KMS-11 (cell line): ENCODE results near the gene GANAB.
A peak's percentile ranks its signal among the peaks of the same experiment; 100 is the strongest.
"Not testable (repeated sequence)": the region's sequence is repeated elsewhere in the genome, so short reads cannot be mapped to it uniquely, and the experiment has no call there.

Source experiments
- H2AFZ ChIP-seq: fragments of 200-600 bp; sonication (generic); 2 replicates; pipeline ENCODE4 v1.6.1; 2016; ENCODE audit warnings: antibody characterized with exemption, mixed run types, low read depth
- H3K27ac ChIP-seq: fragments of 200-600 bp; sonication (generic); 2 replicates; pipeline ENCODE4 v1.6.1; 2016; ENCODE audit warnings: mild to moderate bottlenecking, mixed run types
- H3K27me3 ChIP-seq: fragments of 200-600 bp; sonication (generic); 2 replicates; pipeline ENCODE4 v1.6.1; 2017; ENCODE audit warnings: mild to moderate bottlenecking, low read depth, mixed run types, moderate library complexity; ENCODE audit not compliant: insufficient read depth
- H3K36me3 ChIP-seq: fragments of 200-600 bp; sonication (generic); 2 replicates; pipeline ENCODE4 v1.6.1; 2017; ENCODE audit warnings: mild to moderate bottlenecking, mixed run types; ENCODE audit not compliant: insufficient read depth
- H3K4me1 ChIP-seq: fragments of 200-600 bp; sonication (generic); 2 replicates; pipeline ENCODE4 v1.6.1; 2016; ENCODE audit warnings: mild to moderate bottlenecking, low read depth, mixed run types; ENCODE audit not compliant: poor library complexity, severe bottlenecking
- H3K4me2 ChIP-seq: fragments of 200-600 bp; sonication (generic); 2 replicates; pipeline ENCODE4 v1.7.0; 2016; ENCODE audit warnings: mild to moderate bottlenecking, mixed run types
- H3K4me3 ChIP-seq: fragments of 200-600 bp; sonication (generic); IDR thresholded peaks from 2 replicates; pipeline ENCODE4 v1.6.1; 2017; ENCODE audit warnings: low read depth, low read length, mixed read lengths; ENCODE audit not compliant: insufficient read depth
- H3K79me2 ChIP-seq: fragments of 200-600 bp; sonication (generic); 2 replicates; pipeline ENCODE4 v1.6.1; 2016; ENCODE audit warnings: low read depth, mixed run types; ENCODE audit not compliant: insufficient read depth
- H3K9ac ChIP-seq: fragments of 200-600 bp; sonication (generic); 2 replicates; pipeline ENCODE4 v1.6.1; 2016; ENCODE audit warnings: mild to moderate bottlenecking, mixed run types
- H4K20me1 ChIP-seq: fragments of 200-600 bp; sonication (generic); 2 replicates; pipeline ENCODE4 v1.6.1; 2016; ENCODE audit warnings: mild to moderate bottlenecking, mixed run types; ENCODE audit not compliant: insufficient read depth
- TF ChIP-seq, protein P1 (sequence below): fragments of 200-600 bp; sonication (generic); conservative IDR thresholded peaks from 2 replicates; pipeline ENCODE4 v1.6.1; 2017; ENCODE audit warnings: low read depth, mild to moderate bottlenecking, antibody characterized with exemption, low read length, moderate library complexity, mixed read lengths

Gene GANAB

DNA sequence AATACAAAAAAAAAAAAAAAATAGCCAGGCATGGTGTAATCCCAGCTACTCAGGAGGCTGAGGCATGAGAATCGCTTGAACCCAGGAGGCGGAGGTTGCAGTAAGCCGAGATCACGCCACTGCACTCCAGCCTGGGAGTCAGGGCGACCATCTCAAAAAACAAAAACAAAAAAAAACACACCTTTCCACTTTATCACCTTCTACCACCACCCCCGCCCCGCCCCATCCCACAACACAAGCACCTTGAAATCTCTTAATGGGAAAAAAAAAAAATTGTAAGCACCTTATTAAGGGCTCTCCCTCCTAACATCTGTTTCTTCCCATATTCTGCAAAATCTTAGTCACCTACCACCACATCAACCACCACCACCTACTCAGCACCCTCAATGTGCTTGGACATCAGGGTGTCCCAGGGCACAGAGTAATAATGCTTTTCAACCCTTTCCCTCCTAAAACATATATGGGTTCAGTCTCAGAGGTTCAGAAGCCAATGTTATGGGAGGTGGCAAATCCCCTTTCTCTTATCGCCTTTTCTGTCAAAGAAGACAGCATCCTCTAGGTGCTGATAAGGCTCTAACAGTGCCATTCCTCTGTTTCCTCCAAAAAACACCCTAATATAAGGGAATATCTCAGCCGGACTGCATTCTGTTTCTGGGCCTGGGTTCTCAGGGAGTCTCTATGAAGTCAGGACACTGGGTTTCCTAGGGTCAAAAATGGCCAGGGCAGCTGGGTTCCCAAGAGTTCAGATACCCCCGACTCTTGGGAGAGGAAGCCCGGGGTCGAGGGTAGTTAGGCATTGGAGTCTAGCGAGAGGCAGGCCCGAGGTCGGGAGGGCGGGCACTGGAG, 6.0 kb upstream of the GANAB start:
- Histone ChIP-seq H3K27ac (peak overlapping the region; percentile 78), H3K4me1 (peaks cover 22% of the 10 kb centered on the region), H3K36me3 (no peaks in the 10 kb centered on the region), H4K20me1 (no peaks in the 10 kb centered on the region), H3K4me3 (peak overlapping the region; percentile 32), H3K9ac (peak overlapping the region; percentile 72), H3K4me2 (peak overlapping the region; percentile 71), H3K27me3 (no peaks in the 10 kb centered on the region), H3K79me2 (peaks cover 29% of the 10 kb centered on the region; the same call in 1 of the 2 replicates), H2AFZ (peak overlapping the region; percentile 72; the same call in 1 of the 2 replicates)
- TF ChIP-seq, protein P1, sequence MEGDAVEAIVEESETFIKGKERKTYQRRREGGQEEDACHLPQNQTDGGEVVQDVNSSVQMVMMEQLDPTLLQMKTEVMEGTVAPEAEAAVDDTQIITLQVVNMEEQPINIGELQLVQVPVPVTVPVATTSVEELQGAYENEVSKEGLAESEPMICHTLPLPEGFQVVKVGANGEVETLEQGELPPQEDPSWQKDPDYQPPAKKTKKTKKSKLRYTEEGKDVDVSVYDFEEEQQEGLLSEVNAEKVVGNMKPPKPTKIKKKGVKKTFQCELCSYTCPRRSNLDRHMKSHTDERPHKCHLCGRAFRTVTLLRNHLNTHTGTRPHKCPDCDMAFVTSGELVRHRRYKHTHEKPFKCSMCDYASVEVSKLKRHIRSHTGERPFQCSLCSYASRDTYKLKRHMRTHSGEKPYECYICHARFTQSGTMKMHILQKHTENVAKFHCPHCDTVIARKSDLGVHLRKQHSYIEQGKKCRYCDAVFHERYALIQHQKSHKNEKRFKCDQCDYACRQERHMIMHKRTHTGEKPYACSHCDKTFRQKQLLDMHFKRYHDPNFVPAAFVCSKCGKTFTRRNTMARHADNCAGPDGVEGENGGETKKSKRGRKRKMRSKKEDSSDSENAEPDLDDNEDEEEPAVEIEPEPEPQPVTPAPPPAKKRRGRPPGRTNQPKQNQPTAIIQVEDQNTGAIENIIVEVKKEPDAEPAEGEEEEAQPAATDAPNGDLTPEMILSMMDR: no peak

- not testable (repeated sequence) for H3K4me3 ChIP-seq, H3K9ac ChIP-seq, H3K36me3 ChIP-seq, H3K4me2 ChIP-seq, H3K27ac ChIP-seq, H2AFZ ChIP-seq, H4K20me1 ChIP-seq, H3K27me3 ChIP-seq
- Histone ChIP-seq H3K79me2 (peaks cover 40% of the 10 kb centered on the region), H3K4me1 (peaks cover 33% of the 10 kb centered on the region)
Measured at GRCh38 chr11:62650283-62650682, 3.9 kb upstream of the GANAB start.

DNA sequence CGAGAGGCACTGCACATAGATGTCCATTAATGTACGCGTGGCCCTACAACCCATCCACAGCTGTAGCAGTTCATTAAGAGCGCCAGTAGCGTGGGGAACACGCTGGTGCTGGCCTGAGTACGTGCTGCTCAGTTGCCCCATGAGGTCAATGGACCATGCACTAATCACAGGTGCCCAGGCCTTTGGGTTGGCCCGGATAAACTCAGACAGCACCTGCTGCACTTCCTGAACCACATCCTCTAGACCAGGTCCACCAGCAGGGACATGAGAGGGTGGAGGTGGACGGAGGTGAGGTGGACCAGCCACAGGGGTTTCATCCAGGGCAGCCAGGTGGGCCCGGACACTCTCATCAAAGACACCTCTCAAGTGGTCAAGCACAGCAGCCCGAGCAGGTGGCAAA, 3.1 kb upstream of the GANAB start:
- Histone ChIP-seq H3K27me3 (no peaks in the 10 kb centered on the region), H3K36me3 (no peaks in the 10 kb centered on the region), H3K4me2 (no peak overlapping the region), H2AFZ (no peak overlapping the region), H3K27ac (no peak overlapping the region), H4K20me1 (no peaks in the 10 kb centered on the region), H3K4me1 (peaks cover 40% of the 10 kb centered on the region), H3K9ac (no peak overlapping the region), H3K79me2 (peaks cover 48% of the 10 kb centered on the region), H3K4me3 (no peak overlapping the region)
- TF ChIP-seq, protein P1: no peak

DNA sequence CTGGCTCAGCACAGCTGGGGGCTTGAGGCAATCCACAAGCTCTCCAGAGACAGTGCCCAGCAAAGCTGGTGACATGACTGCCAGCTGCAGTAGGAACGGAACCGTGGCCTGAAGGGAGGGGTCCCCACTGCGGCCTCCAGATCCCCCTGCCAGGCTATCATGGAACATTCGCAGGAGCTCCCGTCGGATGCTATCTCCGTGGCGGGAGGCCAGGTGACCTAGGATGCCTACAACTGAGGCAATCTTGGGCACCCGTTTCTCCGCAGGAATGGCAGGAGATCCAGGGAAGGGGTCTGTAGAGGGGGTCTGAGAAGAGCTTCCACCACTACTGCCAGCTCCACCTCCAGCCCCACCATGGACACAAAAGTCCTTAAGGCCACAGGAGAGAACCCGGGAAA, 2.6 kb upstream of the GANAB start:
- peaks cover 43% of the 10 kb centered on the region for H3K4me1 ChIP-seq
- TF ChIP-seq, protein P1: no peak
- no peaks in the 10 kb centered on the region for H4K20me1 ChIP-seq
- H3K27me3 ChIP-seq: no peaks in the 10 kb centered on the region
- H3K4me3 ChIP-seq: no peak overlapping the region
- no peak overlapping the region for H3K27ac ChIP-seq
- peaks cover 53% of the 10 kb centered on the region for H3K79me2 ChIP-seq
- H3K36me3 ChIP-seq: no peaks in the 10 kb centered on the region
- H3K9ac ChIP-seq: no peak overlapping the region
- H2AFZ ChIP-seq: no peak overlapping the region
- no peak overlapping the region for H3K4me2 ChIP-seq
